GM19467 (cell line): Measurements from ENCODE around the gene DHRSX.
"Not testable (repeated sequence)": the region's sequence is repeated elsewhere in the genome, so short reads cannot be mapped to it uniquely, and the experiment has no call there.

ENCODE experiments used
- ATAC-seq: cut with Tn5 transposase; IDR thresholded peaks from one replicate; pipeline ENCODE4 v1.9.1; 2021; ENCODE audit warnings: mild to moderate bottlenecking, moderate library complexity; ENCODE audit not compliant: unreplicated experiment

Gene DHRSX

GRCh38 chrX:2521092-2521926 is 20.5 kb upstream of the DHRSX start:
- peak; percentile 70 for ATAC-seq

- no peak for ATAC-seq
Observed at GRCh38 chrX:2520539-2520938, 19.8 kb upstream of the DHRSX start.

GRCh38 chrX:2519638-2520037 is 18.9 kb upstream of the DHRSX start:
- ATAC-seq = not testable (repeated sequence)

GRCh38 chrX:2517055-2517454 is 16.3 kb upstream of the DHRSX start:
- no peak for ATAC-seq

- peak; percentile 60 for ATAC-seq
Observed at GRCh38 chrX:2516623-2517022, 15.8 kb upstream of the DHRSX start.

GRCh38 chrX:2514131-2514530 is 13.4 kb upstream of the DHRSX start:
- ATAC-seq = no peak

- no peak for ATAC-seq
Observed at GRCh38 chrX:2513121-2513664, 12.4 kb upstream of the DHRSX start.

GRCh38 chrX:2512501-2512900 is 11.7 kb upstream of the DHRSX start:
- no peak for ATAC-seq

- ATAC-seq = no peak
Observed at GRCh38 chrX:2511326-2511725, 10.6 kb upstream of the DHRSX start.

GRCh38 chrX:2508648-2509335 is 8.0 kb upstream of the DHRSX start:
- ATAC-seq = no peak

- ATAC-seq = no peak
Observed at GRCh38 chrX:2507904-2508627, 7.3 kb upstream of the DHRSX start.

- ATAC-seq = no peak
Observed at GRCh38 chrX:2507196-2507595, 6.4 kb upstream of the DHRSX start.

GRCh38 chrX:2505341-2505740 is 4.6 kb upstream of the DHRSX start:
- ATAC-seq = not testable (repeated sequence)

GRCh38 chrX:2504706-2505332 is 4.0 kb upstream of the DHRSX start:
- no peak for ATAC-seq

GRCh38 chrX:2503591-2504500 is 3.1 kb upstream of the DHRSX start:
- ATAC-seq = no peak

GRCh38 chrX:2502668-2503519 is 2.1 kb upstream of the DHRSX start:
- no peak for ATAC-seq

GRCh38 chrX:2502120-2502667 is 1.4 kb upstream of the DHRSX start:
- no peak for ATAC-seq

GRCh38 chrX:2501559-2502102 is 855 bp upstream of the DHRSX start:
- ATAC-seq = no peak
